Neural progenitor cell (in vitro differentiated cells): ENCODE data around the gene ZNF141. TPM values are rescaled to one million over a fixed set of nuclear protein-coding genes. Genes with fewer than 3 reads are reported as not detected.

Source experiments
- DNase-seq: peaks from one replicate; pipeline ENCODE4 v3.0.0-alpha.2; 2016; ENCODE audit warnings: low spot score
- H2AFZ ChIP-seq: fragments of 200-600 bp; sonication (generic); replicated peaks from 2 replicates; pipeline ENCODE4 v1.6.1; 2016; ENCODE audit warnings: antibody characterized with exemption
- H3F3A ChIP-seq: fragments of 200-600 bp; sonication (generic); 2 replicates; pipeline ENCODE4 v1.6.1; 2016; ENCODE audit warnings: antibody characterized with exemption, low read depth
- H3K27ac ChIP-seq: fragments of 200-600 bp; sonication (generic); 2 replicates; pipeline ENCODE4 v1.5.1; 2016; ENCODE audit warnings: mild to moderate bottlenecking
- H3K27me3 ChIP-seq: fragments of 200-600 bp; sonication (generic); 2 replicates; pipeline ENCODE4 v1.6.1; 2016; ENCODE audit warnings: mild to moderate bottlenecking, moderate library complexity
- H3K36me3 ChIP-seq: fragments of 200-600 bp; sonication (generic); 2 replicates; pipeline ENCODE4 v1.5.1; 2016
- H3K4me1 ChIP-seq: fragments of 200-600 bp; sonication (generic); 2 replicates; pipeline ENCODE4 v1.6.1; 2016; ENCODE audit warnings: mixed run types
- H3K4me2 ChIP-seq: fragments of 200-600 bp; sonication (generic); 2 replicates; pipeline ENCODE4 v1.6.1; 2016
- H3K4me3 ChIP-seq: fragments of 200-600 bp; sonication (generic); 2 replicates; pipeline ENCODE4 v1.5.1; 2016
- H3K79me2 ChIP-seq: fragments of 200-600 bp; sonication (generic); 2 replicates; pipeline ENCODE4 v1.6.1; 2016; ENCODE audit warnings: low read depth
- H3K9ac ChIP-seq: fragments of 200-600 bp; sonication (generic); 2 replicates; pipeline ENCODE4 v1.6.1; 2016
- H3K9me3 ChIP-seq: fragments of 200-600 bp; sonication (generic); 2 replicates; pipeline ENCODE4 v1.5.1; 2016; ENCODE audit warnings: low read depth
- H4K20me1 ChIP-seq: fragments of 200-600 bp; sonication (generic); 2 replicates; pipeline ENCODE4 v1.6.1; 2016; ENCODE audit warnings: low read depth
- H3K27ac Mint-ChIP-seq: 3 replicates; pipeline ENCODE4 v1.8.0; 2021; ENCODE audit warnings: mixed read lengths
- H3K27me3 Mint-ChIP-seq: 2 replicates; pipeline ENCODE4 v1.8.0; 2022; ENCODE audit warnings: low read depth, mild to moderate bottlenecking, inconsistent platforms, moderate library complexity, mixed read lengths; ENCODE audit not compliant: insufficient read depth
- H3K36me3 Mint-ChIP-seq: 3 replicates; pipeline ENCODE4 v1.8.0; 2021; ENCODE audit warnings: mixed read lengths
- H3K4me1 Mint-ChIP-seq: 3 replicates; pipeline ENCODE4 v1.8.0; 2021; ENCODE audit warnings: mixed read lengths
- H3K4me3 Mint-ChIP-seq: 3 replicates; pipeline ENCODE4 v1.8.0; 2021; ENCODE audit warnings: mild to moderate bottlenecking, moderate library complexity, mixed read lengths
- H3K9me3 Mint-ChIP-seq: 3 replicates; pipeline ENCODE4 v1.8.0; 2020; ENCODE audit warnings: mixed read lengths
- CTCF ChIP-seq: fragments of 200-600 bp; sonication (generic); IDR thresholded peaks from 2 replicates; pipeline ENCODE4 v1.5.1; 2017; ENCODE audit warnings: antibody characterized with exemption, mild to moderate bottlenecking
- EZH2 ChIP-seq: fragments of 200-600 bp; sonication (generic); IDR thresholded peaks from 2 replicates; pipeline ENCODE4 v1.6.1; 2017; ENCODE audit warnings: antibody characterized with exemption, mild to moderate bottlenecking, moderate library complexity
- EZH2phosphoT487 ChIP-seq: fragments of 200-600 bp; sonication (generic); IDR thresholded peaks from 2 replicates; pipeline ENCODE4 v1.6.1; 2017; ENCODE audit warnings: antibody characterized with exemption
- total RNA-seq: library from RNA; depleted of rRNA; stranded (reverse); fragments of >200 nt; gene quantifications from 2 replicates; pipeline ENCODE4 v1.2.3, GENCODE V29; 2015; ENCODE audit warnings: low replicate concordance

The ZNF141 gene
- total RNA-seq, 1 donor from 2014 or later = 60.5 TPM

- Mint-ChIP-seq H3K27ac (no peak overlapping the region), H3K9me3 (peaks cover 81% of the 10 kb centered on the region), H3K36me3 (peaks cover 54% of the 10 kb centered on the region), H3K27me3 (peaks cover 14% of the 10 kb centered on the region), H3K4me1 (peaks cover 8% of the 10 kb centered on the region), H3K4me3 (peak overlapping the region; percentile 98)
- Histone ChIP-seq H3K27ac (no peak overlapping the region), H3K4me2 (peak overlapping the region; percentile 98), H3K9me3 (peaks cover 4% of the 10 kb centered on the region), H4K20me1 (peaks cover 10% of the 10 kb centered on the region), H3K27me3 (peaks cover 24% of the 10 kb centered on the region), H3K9ac (peak overlapping the region; percentile 75), H3K79me2 (peaks cover 56% of the 10 kb centered on the region), H3F3A (peaks cover 3% of the 10 kb centered on the region), H3K36me3 (peaks cover under 1% of the 10 kb centered on the region), H2AFZ (no peak overlapping the region), H3K4me1 (no peaks in the 10 kb centered on the region), H3K4me3 (peak overlapping the region; percentile 84)
- peak; percentile 9 for DNase-seq
- TF ChIP-seq CTCF (no peak), EZH2 (no peak), EZH2phosphoT487 (no peak)
Measured at GRCh38 chr4:338759-339097, 1.1 kb downstream of the ZNF141 start.

GRCh38 chr4:340011-340410 lies 2.4 kb downstream of the ZNF141 start:
- TF ChIP-seq CTCF (peak; percentile 45), EZH2phosphoT487 (no peak), EZH2 (no peak)
- H3K9me3 Mint-ChIP-seq = peaks cover 83% of the 10 kb centered on the region
- peaks cover 3% of the 10 kb centered on the region for H3F3A ChIP-seq
- H3K4me3 ChIP-seq = no peak overlapping the region
- no peaks in the 10 kb centered on the region for H3K4me1 ChIP-seq
- peaks cover 63% of the 10 kb centered on the region for H3K36me3 Mint-ChIP-seq
- peaks cover 8% of the 10 kb centered on the region for H3K4me1 Mint-ChIP-seq
- H3K27ac ChIP-seq = no peak overlapping the region
- H3K27ac Mint-ChIP-seq = no peak overlapping the region
- no peak overlapping the region for H2AFZ ChIP-seq
- DNase-seq = peak; percentile 8
- peaks cover 9% of the 10 kb centered on the region for H3K36me3 ChIP-seq
- peaks cover 64% of the 10 kb centered on the region for H3K79me2 ChIP-seq
- no peak overlapping the region for H3K9ac ChIP-seq
- H3K9me3 ChIP-seq = peaks cover 4% of the 10 kb centered on the region
- peak overlapping the region; percentile 44 for H3K4me3 Mint-ChIP-seq
- peaks cover 19% of the 10 kb centered on the region for H3K27me3 ChIP-seq
- no peak overlapping the region for H3K4me2 ChIP-seq
- peaks cover 10% of the 10 kb centered on the region for H4K20me1 ChIP-seq
- H3K27me3 Mint-ChIP-seq = peaks cover 11% of the 10 kb centered on the region

- Histone ChIP-seq H3K4me1 (no peaks in the 10 kb centered on the region), H3K9ac (no peak overlapping the region), H3K27me3 (no peaks in the 10 kb centered on the region), H3F3A (peaks cover 5% of the 10 kb centered on the region), H3K27ac (no peak overlapping the region), H3K9me3 (peaks cover 88% of the 10 kb centered on the region), H3K4me3 (peak overlapping the region; percentile 1), H2AFZ (no peak overlapping the region), H4K20me1 (no peaks in the 10 kb centered on the region), H3K79me2 (peaks cover 17% of the 10 kb centered on the region), H3K4me2 (no peak overlapping the region), H3K36me3 (peaks cover 73% of the 10 kb centered on the region)
- peaks cover 84% of the 10 kb centered on the region for H3K9me3 Mint-ChIP-seq
- H3K4me1 Mint-ChIP-seq = no peaks in the 10 kb centered on the region
- H3K27ac Mint-ChIP-seq = no peak overlapping the region
- H3K27me3 Mint-ChIP-seq = peaks cover 4% of the 10 kb centered on the region
- H3K36me3 Mint-ChIP-seq = peaks cover 67% of the 10 kb centered on the region
- TF ChIP-seq EZH2phosphoT487 = no peak
- no peak overlapping the region for H3K4me3 Mint-ChIP-seq
- DNase-seq = no peak
Measured at GRCh38 chr4:373062-373839, 35.6 kb downstream of the ZNF141 start.
